HepG2 (cell line): Measurements from ENCODE around the gene NECAP2. TPM values are rescaled to one million over a fixed set of nuclear protein-coding genes. Genes with fewer than 3 reads are reported as not detected.

Source experiments
- BCL3 ChIP-seq: sonication (generic); formaldehyde crosslinking; IDR thresholded peaks from 2 replicates; pipeline ENCODE4 v1.5.1; 2020; ENCODE audit warnings: mild to moderate bottlenecking, missing genetic modification reagents, moderate library complexity
- CCAR2 ChIP-seq: fragments of 200-400 bp; formaldehyde crosslinking; optimal IDR thresholded peaks from 2 replicates; pipeline ENCODE3; 2018; ENCODE audit warnings: low read depth, mild to moderate bottlenecking, low read length, moderate library complexity
- FOXK1 ChIP-seq: sonication (generic); formaldehyde crosslinking; IDR thresholded peaks from 2 replicates; pipeline ENCODE4 v1.4.0; 2020; ENCODE audit warnings: low read depth, missing genetic modification reagents, borderline replicate concordance
- GLMP ChIP-seq: sonication (generic); formaldehyde crosslinking; IDR thresholded peaks from 2 replicates; pipeline ENCODE4 v1.9.0; 2021; ENCODE audit warnings: missing genetic modification reagents, mild to moderate bottlenecking, borderline replicate concordance
- HOXA3 ChIP-seq: sonication (generic); formaldehyde crosslinking; IDR thresholded peaks from 2 replicates; pipeline ENCODE4 v1.5.0; 2020; ENCODE audit warnings: missing genetic modification reagents
- MZF1 ChIP-seq: sonication (generic); formaldehyde crosslinking; IDR thresholded peaks from 2 replicates; pipeline ENCODE4 v1.8.1; 2023; ENCODE audit warnings: mild to moderate bottlenecking, missing genetic modification reagents, borderline replicate concordance
- NCOR1 ChIP-seq: fragments of 200-600 bp; sonication (generic); IDR thresholded peaks from 2 replicates; pipeline ENCODE4 v1.7.0; 2017; ENCODE audit warnings: antibody characterized with exemption, low read length, borderline replicate concordance
- NR2F2 ChIP-seq: IDR thresholded peaks from 2 replicates; pipeline ENCODE4 v1.6.1; 2012; ENCODE audit warnings: low read depth, inconsistent platforms, borderline replicate concordance
- POGK ChIP-seq: sonication (generic); formaldehyde crosslinking; conservative IDR thresholded peaks from 2 replicates; pipeline ENCODE4 v1.8.0; 2022; ENCODE audit warnings: mild to moderate bottlenecking, moderate library complexity, missing genetic modification reagents
- REL ChIP-seq: sonication (generic); formaldehyde crosslinking; conservative IDR thresholded peaks from 2 replicates; pipeline ENCODE4 v1.8.0; 2022; ENCODE audit warnings: mild to moderate bottlenecking, missing genetic modification reagents, moderate library complexity
- SNRNP70 ChIP-seq: fragments of 200-400 bp; formaldehyde crosslinking; IDR thresholded peaks from 2 replicates; pipeline ENCODE4 v1.6.1; 2017; ENCODE audit warnings: mild to moderate bottlenecking, low read depth, low read length, moderate library complexity
- SOX6 ChIP-seq, 2 experiments: fragments of 450-650 bp in 1 of 2; sonication (generic) in 1 of 2; formaldehyde crosslinking in 1 of 2; IDR thresholded peaks; 2 replicates each; pipeline versions ENCODE4 v1.4.0 to v1.6.1; 2017 to 2020; ENCODE audit warnings: antibody characterized with exemption in 1 of 2, mild to moderate bottlenecking in 1 of 2, missing genetic modification reagents in 1 of 2
- SPEN ChIP-seq: sonication (generic); formaldehyde crosslinking; IDR thresholded peaks from 2 replicates; pipeline ENCODE4 v1.5.1; 2020; ENCODE audit warnings: low read depth, mild to moderate bottlenecking, missing genetic modification reagents
- TOE1 ChIP-seq: sonication (generic); formaldehyde crosslinking; IDR thresholded peaks from 2 replicates; pipeline ENCODE4 v1.4.0; 2020; ENCODE audit warnings: mild to moderate bottlenecking, missing genetic modification reagents
- WIZ ChIP-seq: sonication (generic); formaldehyde crosslinking; IDR thresholded peaks from 2 replicates; pipeline ENCODE4 v1.5.1; 2020; ENCODE audit warnings: mild to moderate bottlenecking, missing genetic modification reagents
- ZBTB3 ChIP-seq: sonication (generic); formaldehyde crosslinking; IDR thresholded peaks from 2 replicates; pipeline ENCODE4 v1.4.0; 2020; ENCODE audit warnings: low read depth, mild to moderate bottlenecking, moderate library complexity, missing genetic modification reagents, borderline replicate concordance
- ZNF138 ChIP-seq: sonication (generic); formaldehyde crosslinking; IDR thresholded peaks from 2 replicates; pipeline ENCODE4 v1.5.0; 2020; ENCODE audit warnings: mild to moderate bottlenecking, low read depth, missing genetic modification reagents
- ZNF253 ChIP-seq: sonication (generic); formaldehyde crosslinking; IDR thresholded peaks from 2 replicates; pipeline ENCODE4 v1.8.0; 2022; ENCODE audit warnings: mild to moderate bottlenecking, missing genetic modification reagents, borderline replicate concordance
- ZNF296 ChIP-seq: sonication (generic); formaldehyde crosslinking; conservative IDR thresholded peaks from 2 replicates; pipeline ENCODE4 v1.5.0; 2020; ENCODE audit warnings: mild to moderate bottlenecking, missing genetic modification reagents
- ZNF326 ChIP-seq: sonication (generic); formaldehyde crosslinking; IDR thresholded peaks from 2 replicates; pipeline ENCODE4 v1.4.0; 2020; ENCODE audit warnings: missing genetic modification reagents, borderline replicate concordance
- ZNF589 ChIP-seq: sonication (generic); formaldehyde crosslinking; conservative IDR thresholded peaks from 2 replicates; pipeline ENCODE4 v1.8.0; 2022; ENCODE audit warnings: mild to moderate bottlenecking, moderate library complexity, missing genetic modification reagents
- ZNF660 ChIP-seq: sonication (generic); formaldehyde crosslinking; IDR thresholded peaks from 2 replicates; pipeline ENCODE4 v1.5.1; 2020; ENCODE audit warnings: mild to moderate bottlenecking, low read depth, missing genetic modification reagents, borderline replicate concordance
- ZSCAN5A ChIP-seq: sonication (generic); formaldehyde crosslinking; IDR thresholded peaks from 2 replicates; pipeline ENCODE4 v1.8.0; 2022; ENCODE audit warnings: mild to moderate bottlenecking, missing genetic modification reagents, borderline replicate concordance
- polyA plus RNA-seq, 8 experiments: library from polyadenylated mRNA; depleted of rRNA in 3 of 8; stranded (reverse) in 7 of 8; unstranded in 1 of 8; fragments of >200 nt; fragmentation: Illumina TruSeq in 4 of 8; extraction: Trizol in 4 of 8; gene quantifications; 2 replicates each; pipeline versions ENCODE4 v1.2.1 to v1.2.3, GENCODE V29; 2011 to 2016; ENCODE audit warnings: low read depth in 4 of 8, missing spikeins in 1 of 8, mixed read lengths in 1 of 8; ENCODE audit not compliant: insufficient read depth in 1 of 8
- total RNA-seq, 5 experiments: library from RNA; depleted of rRNA; stranded (reverse); fragments of >200 nt; fragmentation: Illumina TruSeq; extraction: Trizol; gene quantifications; 2 replicates each; pipeline ENCODE4 v1.2.3, GENCODE V29; 2016; ENCODE audit warnings: low read depth in 1 of 5

The NECAP2 gene
- total and polyA plus RNA-seq, 2 of the 13 experiments (the other 11 are each of a cell fraction or from before 2014, with no cell fraction given) = 38.5 to 52.3 TPM

GRCh38 chr1:16440470-16441281 lies at the start of gene NECAP2 (continued):
- TF ChIP-seq BCL3 (CRISPR knock-in tag) = peak; percentile 37; the same call in 1 of the 2 replicates
- no peak for TF ChIP-seq ZNF660 (CRISPR knock-in tag)
- TF ChIP-seq SPEN = peak; percentile 96
- TF ChIP-seq SOX6 (IDR thresholded peaks at IDR 0.05) = no peak
- TF ChIP-seq SOX6 (CRISPR knock-in tag; IDR thresholded peaks at IDR 0.05) = peak; percentile 70
- peak; percentile 89; the same call in 1 of the 2 replicates for TF ChIP-seq FOXK1 (CRISPR knock-in tag)
- peak; percentile 75; the same call in 1 of the 2 replicates for TF ChIP-seq ZNF253 (CRISPR knock-in tag)
- TF ChIP-seq ZBTB3 (CRISPR knock-in tag) = peak; percentile 73; the same call in 1 of the 2 replicates
- TF ChIP-seq WIZ (CRISPR knock-in tag) = no peak
- TF ChIP-seq HOXA3 (CRISPR knock-in tag) = peak; percentile 95
- no peak for TF ChIP-seq ZNF326
- TF ChIP-seq MZF1 = peak; percentile 60; the same call in 1 of the 2 replicates
- no peak for TF ChIP-seq NR2F2
- no peak for TF ChIP-seq REL (CRISPR knock-in tag)
- TF ChIP-seq GLMP = no peak
- TF ChIP-seq NCOR1 = no peak
- no peak for TF ChIP-seq SNRNP70
- peak; percentile 83; the same call in 1 of the 2 replicates for TF ChIP-seq ZNF589 (CRISPR knock-in tag)
- peak; percentile 92 for TF ChIP-seq POGK (CRISPR knock-in tag)
- no peak for TF ChIP-seq ZNF296 (CRISPR knock-in tag)
- peak; percentile 81; the same call in 1 of the 2 replicates for TF ChIP-seq ZNF138
- no peak; the same call in 1 of the 2 replicates for TF ChIP-seq ZSCAN5A (CRISPR knock-in tag)
- no peak for TF ChIP-seq TOE1
- no peak for TF ChIP-seq CCAR2
